ENCODE results near the gene PRR33.

GRCh38 chr11:1879941-1880720, 11.6 kb downstream of the PRR33 start:
- TF ChIP-seq EZH2 (IDR thresholded peaks at IDR 0.05; ENCODE audit: insufficient read depth, low read length) (no peak), CTCF (IDR thresholded peaks at IDR 0.05; ENCODE audit: insufficient read depth, low read depth, low read length) (no peak)

Measured in astrocyte (in vitro differentiated cells and primary cell).